HG03135 (cell line): ENCODE data around the gene HSPA12B.

ENCODE experiments used
- ATAC-seq: cut with Tn5 transposase; IDR thresholded peaks from one replicate; pipeline ENCODE4 v1.9.1; 2021; ENCODE audit warnings: mild to moderate bottlenecking, moderate library complexity; ENCODE audit not compliant: unreplicated experiment

Gene HSPA12B

GRCh38 chr20:3729378-3729777 lies 3.1 kb upstream of the HSPA12B start:
- no peak for ATAC-seq

GRCh38 chr20:3729811-3730540 lies 2.5 kb upstream of the HSPA12B start:
- ATAC-seq, result no peak

- no peak for ATAC-seq
Measured at GRCh38 chr20:3730803-3731672, 1.4 kb upstream of the HSPA12B start.

DNA sequence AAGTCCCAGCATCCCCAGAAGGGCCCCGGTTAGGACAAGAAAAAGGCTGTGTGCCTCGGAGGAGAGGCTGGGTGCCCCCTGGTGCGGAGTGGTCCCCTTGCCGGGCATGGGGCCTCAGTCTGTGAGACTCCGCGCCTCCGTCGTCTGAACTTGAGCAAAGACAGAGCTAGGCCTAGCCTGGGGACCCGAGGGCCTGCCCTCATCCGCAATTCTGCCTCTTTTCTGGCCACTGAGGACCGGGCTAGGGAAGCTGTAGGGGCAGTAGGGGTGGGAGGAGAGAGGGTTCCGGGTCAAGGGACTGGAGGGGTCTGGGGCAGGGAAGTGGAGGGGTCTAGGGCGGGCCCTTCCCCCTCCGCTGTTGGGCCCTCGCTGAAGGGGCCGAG lies 550 bp upstream of the HSPA12B start:
- no peak for ATAC-seq

- ATAC-seq, result no peak
Measured at GRCh38 chr20:3733119-3733995, 872 bp downstream of the HSPA12B start.

DNA sequence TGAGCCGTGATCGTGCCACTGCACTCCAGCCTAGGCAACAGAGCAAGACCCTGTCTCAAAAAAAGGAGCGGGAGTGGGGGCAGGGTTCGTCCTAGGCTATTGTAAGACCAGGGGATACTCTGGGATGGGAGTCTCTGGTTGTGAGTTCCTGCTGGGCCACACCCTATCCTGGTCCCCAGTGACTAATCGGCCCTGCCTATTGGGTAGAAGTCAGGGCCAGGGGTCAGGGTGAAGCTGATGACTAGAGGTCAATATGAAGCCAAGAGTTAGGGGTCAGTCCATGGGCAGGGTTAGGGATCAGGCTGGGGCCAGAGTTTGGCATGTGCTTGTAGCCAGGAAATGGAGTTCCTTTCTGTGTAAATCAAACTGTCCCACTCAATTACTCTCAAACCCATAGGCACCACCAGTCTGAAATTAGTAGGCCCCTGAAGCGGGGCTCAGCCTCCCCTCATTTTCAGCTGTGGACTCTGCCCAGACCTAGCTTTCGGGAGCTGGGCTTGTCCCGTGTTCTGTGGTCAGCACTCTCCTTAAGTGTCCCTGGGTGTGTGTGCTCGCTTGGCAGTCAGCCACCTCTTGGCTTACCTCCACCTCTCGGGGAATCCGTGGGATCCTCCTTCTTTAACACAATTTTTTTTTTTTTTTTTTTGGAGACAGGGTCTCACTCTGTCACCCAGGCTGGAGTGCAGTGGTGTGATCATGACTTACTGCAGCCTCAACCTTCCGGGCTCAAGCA lies 1.8 kb downstream of the HSPA12B start:
- ATAC-seq, result no peak

GRCh38 chr20:3735768-3736167 lies 3.3 kb downstream of the HSPA12B start:
- no peak for ATAC-seq

DNA sequence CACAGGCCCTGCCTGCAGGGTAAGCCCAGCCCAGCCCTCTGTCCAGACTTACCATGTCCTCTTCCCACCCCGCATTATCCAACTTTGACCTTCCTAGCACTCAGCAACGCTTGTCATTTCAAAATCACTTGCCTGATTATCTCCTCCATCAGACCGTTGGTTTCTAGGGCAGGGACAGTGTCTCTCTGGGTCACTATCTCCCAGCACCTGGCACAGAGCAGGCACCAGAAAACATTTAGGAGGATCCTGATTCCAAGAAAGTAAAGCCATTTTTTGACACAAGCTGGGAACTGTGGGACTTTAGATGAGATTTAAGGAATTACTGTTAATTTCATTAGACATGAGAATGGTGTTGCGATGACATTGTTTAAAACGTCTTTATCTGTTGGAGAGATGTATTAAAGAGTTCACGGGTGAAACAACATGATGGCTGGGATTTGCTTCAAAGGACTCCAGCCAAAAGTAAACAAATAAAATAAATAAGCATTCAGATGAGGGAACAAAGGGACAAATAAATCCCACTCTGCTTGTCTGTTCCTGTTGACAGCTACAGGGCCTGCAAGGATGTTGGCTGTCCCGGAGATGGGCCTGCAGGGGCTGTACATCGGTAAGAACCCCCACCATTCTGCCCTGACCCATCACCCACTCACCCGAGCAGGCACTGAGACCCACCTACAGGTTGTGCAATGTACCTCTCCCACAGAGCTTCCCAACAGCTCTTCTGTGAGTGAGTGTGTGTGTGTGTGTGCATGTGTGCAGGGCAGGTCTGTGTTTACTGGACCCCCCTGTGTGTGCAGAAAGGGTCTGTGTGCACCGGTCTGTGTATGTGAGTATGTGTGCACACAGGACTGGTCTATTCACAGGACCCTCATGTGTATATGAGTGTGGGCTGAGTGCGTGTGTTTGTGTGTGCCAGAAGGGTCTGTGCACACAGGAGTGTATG lies 5.9 kb downstream of the HSPA12B start:
- no peak for ATAC-seq

- ATAC-seq, result no peak
Measured at GRCh38 chr20:3739054-3739925, 6.8 kb downstream of the HSPA12B start.

DNA sequence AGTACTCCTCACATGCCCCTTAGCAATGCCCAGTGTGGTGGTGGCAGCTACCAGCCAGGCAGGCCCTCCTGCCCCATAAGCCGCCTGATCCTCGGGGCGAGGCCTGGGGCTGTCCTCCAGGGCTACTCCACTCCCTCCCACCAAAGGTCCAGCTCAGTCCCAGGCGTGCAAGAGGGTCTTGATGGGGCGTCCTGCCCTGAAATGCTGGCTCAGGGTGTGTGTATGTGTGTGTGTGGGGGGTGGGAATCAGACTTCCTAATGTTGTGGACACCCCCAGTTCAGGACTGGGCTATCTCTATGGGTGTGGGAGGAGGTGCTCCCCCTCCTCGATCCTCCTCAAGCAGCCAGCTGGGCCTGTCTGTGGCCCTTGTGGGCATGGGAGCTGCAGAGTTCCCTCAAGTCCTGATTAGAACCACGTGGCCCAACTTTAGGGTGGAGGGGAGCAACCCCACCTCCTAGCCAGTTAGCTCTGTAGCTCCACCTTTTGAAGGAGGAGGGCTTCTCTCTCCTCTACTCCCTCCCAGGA lies 7.5 kb downstream of the HSPA12B start:
- ATAC-seq, result no peak

DNA sequence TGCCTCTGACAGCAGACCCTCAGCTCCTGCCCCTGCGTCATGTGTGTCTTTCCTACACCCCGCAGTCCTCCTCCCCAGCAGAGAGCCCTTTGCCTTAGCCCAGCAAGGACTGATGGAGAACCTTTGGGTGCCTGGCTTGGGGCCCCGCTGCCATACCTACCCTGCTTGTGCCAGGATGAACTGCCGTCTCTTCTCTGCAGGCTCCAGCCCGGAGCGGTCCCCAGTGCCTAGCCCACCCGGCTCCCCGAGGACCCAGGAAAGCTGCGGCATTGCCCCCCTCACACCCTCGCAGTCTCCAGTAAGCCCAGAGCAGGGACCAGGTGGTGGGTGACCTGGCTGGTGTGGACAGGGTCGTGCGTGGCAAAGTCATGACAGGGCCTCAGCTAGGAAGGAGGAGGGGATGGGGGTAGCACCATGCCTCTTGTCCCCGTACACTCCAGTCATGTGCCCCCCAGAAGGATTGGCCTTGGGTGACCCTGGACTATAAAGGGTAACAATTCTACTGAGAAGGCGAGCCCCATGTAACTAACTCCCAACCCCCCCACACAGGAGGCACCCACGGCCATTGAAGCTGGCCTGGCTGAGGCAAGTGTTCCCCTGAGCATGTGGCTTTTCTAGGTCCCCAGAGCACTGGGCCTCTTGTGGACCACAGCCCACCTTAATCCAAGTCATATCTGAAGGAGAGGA lies 8.3 kb downstream of the HSPA12B start:
- no peak for ATAC-seq

DNA sequence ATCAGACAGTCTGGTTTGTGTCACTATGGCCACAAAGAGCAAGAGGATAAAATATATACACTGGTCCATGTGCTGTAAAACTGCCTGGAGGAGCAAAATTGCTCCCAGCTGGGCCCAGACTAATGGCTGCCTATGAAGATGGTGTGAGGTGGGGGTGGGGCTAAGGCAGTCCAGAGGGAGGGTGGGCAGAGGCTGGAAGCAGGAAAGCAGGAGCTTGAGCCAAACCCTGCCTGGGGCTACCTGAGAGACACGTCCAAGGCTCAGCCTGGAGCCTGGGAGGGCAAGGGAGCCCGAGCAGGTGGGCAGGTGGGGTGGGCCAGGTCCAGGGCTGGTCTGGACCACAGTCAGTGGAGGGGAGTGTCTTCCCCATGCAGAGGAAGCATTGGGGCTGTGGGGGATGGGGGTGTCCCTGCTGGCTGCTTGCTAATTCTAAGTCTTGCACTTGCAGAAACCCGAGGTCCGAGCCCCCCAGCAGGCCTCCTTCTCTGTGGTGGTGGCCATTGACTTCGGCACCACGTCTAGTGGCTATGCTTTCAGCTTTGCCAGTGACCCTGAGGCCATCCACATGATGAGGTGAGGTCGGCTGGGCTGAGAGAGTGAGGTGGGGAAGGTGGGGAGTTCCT lies 9.5 kb downstream of the HSPA12B start:
- ATAC-seq, result no peak

DNA sequence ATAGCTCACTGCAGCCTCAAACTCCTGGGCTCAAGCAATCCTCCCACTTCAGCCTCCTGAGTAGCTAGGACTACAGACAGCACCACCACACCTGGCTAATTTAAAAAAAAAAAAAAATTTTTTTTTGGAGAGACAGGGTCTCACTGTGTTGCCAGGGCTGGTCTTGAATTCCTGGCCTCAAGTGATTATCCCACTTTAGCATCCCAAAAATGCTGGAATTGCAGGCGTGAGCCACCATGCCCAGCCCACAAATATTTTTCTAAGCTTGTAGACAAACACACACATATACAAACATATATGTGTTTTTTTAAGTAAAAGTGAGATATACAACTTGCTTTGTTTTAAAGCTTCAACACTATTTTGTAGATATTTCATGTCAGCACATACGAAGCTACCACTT lies 10.8 kb downstream of the HSPA12B start:
- ATAC-seq, result no peak

- ATAC-seq, result no peak
Measured at GRCh38 chr20:3744037-3744436, 11.6 kb downstream of the HSPA12B start.

GRCh38 chr20:3744806-3745685 lies 12.6 kb downstream of the HSPA12B start:
- no peak for ATAC-seq

DNA sequence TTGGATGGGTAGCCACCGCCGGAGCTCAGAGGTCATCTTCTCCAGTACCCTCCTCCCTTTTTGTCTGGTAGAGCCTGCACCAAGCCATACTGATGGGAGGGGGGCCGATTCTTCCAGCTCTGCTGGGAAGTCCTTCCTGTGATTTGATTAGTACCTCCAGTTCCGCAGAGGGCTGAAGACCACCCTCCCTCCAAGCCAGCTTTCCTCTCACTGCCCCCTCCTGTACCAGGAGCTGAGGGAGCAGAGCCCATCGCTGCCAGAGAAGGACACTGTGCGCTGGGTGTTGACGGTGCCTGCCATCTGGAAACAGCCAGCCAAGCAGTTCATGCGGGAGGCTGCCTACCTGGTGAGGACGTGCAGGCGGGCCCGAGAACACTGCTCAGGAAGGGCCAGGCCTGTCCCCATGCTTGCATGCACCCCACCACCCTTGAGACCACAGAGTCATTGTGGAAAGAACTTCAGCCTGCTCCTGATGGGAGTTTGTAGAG lies 13.2 kb downstream of the HSPA12B start:
- ATAC-seq, result no peak
